Measurements from ENCODE around the gene ATF3. TPM values are rescaled to one million over a fixed set of nuclear protein-coding genes. Genes with fewer than 3 reads are reported as not detected.
A peak's percentile ranks its signal among the peaks of the same experiment; 100 is the strongest.

The ATF3 gene
- total and polyA plus RNA-seq, 11 donors: 4.6 to 74.5 (median 17.8) TPM

GRCh38 chr1:212561501-212561931, 47.0 kb upstream of the ATF3 start:
- 48 to 65% (median 55%) methylated on average over 5 of the region's 5 CpGs for WGBS, 4 donors
- peak overlapping the region in 11 of 12 donors; percentile 25 to 95 (median 64) for H3K27ac ChIP-seq
- H3K36me3 ChIP-seq: no peaks in the 10 kb centered on the region
- peaks cover 0 to 7% (median 0%) of the 10 kb centered on the region in 12 donors for H3K9me3 ChIP-seq
- intact Hi-C loops (cut with DNase I): loop anchor here in 1 of 10 donors (2.0 kb wide), 1 partner anchor 45 kb away; no protein-coding TSS in a partner anchor
- no peak for TF ChIP-seq CTCF (IDR thresholded peaks at IDR 0.05)
- H3K4me3 ChIP-seq: no peak overlapping the region
- no peaks in the 10 kb centered on the region for H3K27me3 ChIP-seq
- peak in 2 of 5 donors; percentile 21 to 33 for DNase-seq
- H3K4me1 ChIP-seq: peaks cover 0 to 26% (median 8%) of the 10 kb centered on the region in 12 donors
- ATAC-seq: peak in 3 of 4 donors; percentile 11 to 15 (median 12)

- H3K27me3 ChIP-seq: no peaks in the 10 kb centered on the region
- H3K27ac ChIP-seq: no peak overlapping the region
- intact Hi-C loops (cut with DNase I): no loop called here
- peaks cover 0 to 4% (median 0%) of the 10 kb centered on the region in 12 donors for H3K9me3 ChIP-seq
- H3K36me3 ChIP-seq: no peaks in the 10 kb centered on the region
- peaks cover 0 to 33% (median 14%) of the 10 kb centered on the region in 12 donors for H3K4me1 ChIP-seq
- no peak for ATAC-seq
- TF ChIP-seq POLR2A (IDR thresholded peaks at IDR 0.05) (no peak), CTCF (IDR thresholded peaks at IDR 0.05) (no peak)
- 84 to 97% (median 93%) methylated on average over 4 of the region's 4 CpGs for WGBS, 4 donors
- DNase-seq: no peak
- no peak overlapping the region for H3K4me3 ChIP-seq
Measured at GRCh38 chr1:212562771-212563170, 45.8 kb upstream of the ATF3 start.

GRCh38 chr1:212565079-212565478, 43.5 kb upstream of the ATF3 start:
- peaks cover 0 to 21% (median 9%) of the 10 kb centered on the region in 12 donors for H3K4me1 ChIP-seq
- no peaks in the 10 kb centered on the region for H3K36me3 ChIP-seq
- ATAC-seq (no peak), DNase-seq (no peak)
- no peak overlapping the region for H3K27ac ChIP-seq
- WGBS, 4 donors: 80 to 91% (median 85%) methylated on average over 4 of the region's 4 CpGs
- H3K4me3 ChIP-seq: no peak overlapping the region
- H3K9me3 ChIP-seq: peaks cover 0 to 4% (median 0%) of the 10 kb centered on the region in 12 donors
- TF ChIP-seq CTCF (IDR thresholded peaks at IDR 0.05) (no peak), POLR2A (IDR thresholded peaks at IDR 0.05) (no peak)
- intact Hi-C loops (cut with DNase I): loop anchor here in 1 of 10 donors (5.0 kb wide), 1 partner anchor 42 kb away; the partner anchor contains the start of gene ATF3
- no peaks in the 10 kb centered on the region for H3K27me3 ChIP-seq

GRCh38 chr1:212565571-212566305, 42.8 kb upstream of the ATF3 start:
- no peak for TF ChIP-seq CTCF (IDR thresholded peaks at IDR 0.05)
- no peak for TF ChIP-seq POLR2A (IDR thresholded peaks at IDR 0.05)
- Histone ChIP-seq H3K4me1 (peaks cover 0 to 21% (median 9%) of the 10 kb centered on the region in 12 donors), H3K27me3 (no peaks in the 10 kb centered on the region), H3K4me3 (no peak overlapping the region), H3K27ac (peak overlapping the region in 2 of 12 donors; percentile 82), H3K36me3 (no peaks in the 10 kb centered on the region), H3K9me3 (peaks cover 0 to 4% (median 0%) of the 10 kb centered on the region in 12 donors)
- 90 to 92% (median 92%) methylated on average over 6 of the region's 6 CpGs for WGBS, 4 donors
- DNase-seq: no peak
- no peak for ATAC-seq
- intact Hi-C loops (cut with DNase I): loop anchor here in 1 of 10 donors (5.0 kb wide), 1 partner anchor 42 kb away; the partner anchor contains the start of gene ATF3
